ENCODE data around the gene BMP2K.

DNA sequence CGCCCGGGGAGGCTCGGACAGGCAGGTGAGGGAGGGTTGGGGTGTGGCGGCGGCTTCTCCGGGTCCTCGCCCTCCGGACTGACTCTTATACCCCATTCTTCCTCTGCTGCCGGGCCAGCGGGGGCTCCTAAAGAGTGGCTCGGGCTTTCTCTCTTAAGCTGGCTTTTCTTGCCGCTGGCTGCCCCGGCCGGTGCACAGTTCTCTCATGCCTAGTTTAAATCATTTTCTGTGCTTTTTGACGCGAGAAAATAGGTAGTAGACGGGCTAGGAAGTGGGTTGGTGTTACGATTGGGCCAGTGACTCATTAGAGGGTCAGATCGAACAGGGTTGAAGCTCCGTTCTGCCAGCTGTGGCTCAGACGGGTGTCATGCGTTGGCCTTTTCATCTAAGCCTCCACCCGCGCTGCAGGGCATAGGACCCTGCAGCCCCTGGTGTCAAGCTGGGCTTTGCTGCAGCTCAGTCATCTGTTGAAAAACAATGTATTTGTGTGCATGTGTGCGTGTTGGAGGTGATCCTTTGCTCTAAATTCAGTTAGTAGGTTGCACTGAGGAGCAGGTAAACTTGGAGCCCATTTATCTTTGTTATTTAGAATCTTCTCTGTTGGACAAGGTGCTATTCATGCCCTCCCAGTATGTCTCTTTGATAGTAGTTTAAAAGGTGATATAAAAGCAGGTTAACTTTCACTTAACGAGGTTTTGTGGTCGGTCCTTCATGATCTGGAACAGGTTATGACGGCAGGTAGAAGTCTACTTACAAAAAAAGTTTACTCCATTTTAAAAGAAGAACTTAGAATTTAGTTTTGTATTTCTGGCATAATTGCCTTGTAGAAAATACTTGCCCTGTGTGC is 802 bp downstream of the BMP2K start:
- TF ChIP-seq, protein P1, sequence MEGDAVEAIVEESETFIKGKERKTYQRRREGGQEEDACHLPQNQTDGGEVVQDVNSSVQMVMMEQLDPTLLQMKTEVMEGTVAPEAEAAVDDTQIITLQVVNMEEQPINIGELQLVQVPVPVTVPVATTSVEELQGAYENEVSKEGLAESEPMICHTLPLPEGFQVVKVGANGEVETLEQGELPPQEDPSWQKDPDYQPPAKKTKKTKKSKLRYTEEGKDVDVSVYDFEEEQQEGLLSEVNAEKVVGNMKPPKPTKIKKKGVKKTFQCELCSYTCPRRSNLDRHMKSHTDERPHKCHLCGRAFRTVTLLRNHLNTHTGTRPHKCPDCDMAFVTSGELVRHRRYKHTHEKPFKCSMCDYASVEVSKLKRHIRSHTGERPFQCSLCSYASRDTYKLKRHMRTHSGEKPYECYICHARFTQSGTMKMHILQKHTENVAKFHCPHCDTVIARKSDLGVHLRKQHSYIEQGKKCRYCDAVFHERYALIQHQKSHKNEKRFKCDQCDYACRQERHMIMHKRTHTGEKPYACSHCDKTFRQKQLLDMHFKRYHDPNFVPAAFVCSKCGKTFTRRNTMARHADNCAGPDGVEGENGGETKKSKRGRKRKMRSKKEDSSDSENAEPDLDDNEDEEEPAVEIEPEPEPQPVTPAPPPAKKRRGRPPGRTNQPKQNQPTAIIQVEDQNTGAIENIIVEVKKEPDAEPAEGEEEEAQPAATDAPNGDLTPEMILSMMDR (conservative IDR thresholded peaks at IDR 0.05; ENCODE audit: low read length) = no peak
- TF ChIP-seq EZH2phosphoT487 (IDR thresholded peaks at IDR 0.05; ENCODE audit: borderline replicate concordance) = no peak

All from Loucy (cell line).